A549 (cell line): ENCODE measurements around the gene EPS8L3. TPM values are rescaled to one million over a fixed set of nuclear protein-coding genes. Genes with fewer than 3 reads are reported as not detected.

ENCODE experiments used
- ATAC-seq, 2 experiments: fragments of 200-7000 bp in 1 of 2; fragments of >200 bp in 1 of 2; cut with Nextera tagmentation in 1 of 2; cut with Tn5 transposase in 1 of 2; 3 replicates each; pipeline versions ENCODE4 v1.8.0 to v1.9.1; 2018 to 2020; ENCODE audit warnings: mild to moderate bottlenecking in 1 of 2, moderate library complexity in 1 of 2
- CTCF ChIA-PET: fragments of 300-600 bp; sonication (Branson Sonifier 250); formaldehyde crosslinking; extraction: SDS; loops from one replicate; lab custom pipeline; 2021; ENCODE audit warnings: antibody characterized with exemption, inconsistent platforms; lab: Yijun Ruan, JAX
- POLR2A ChIA-PET: fragments of 350-600 bp; formaldehyde crosslinking; extraction: SDS; loops from one replicate; lab custom pipeline; 2021; ENCODE audit warnings: antibody characterized with exemption, inconsistent platforms; lab: Yijun Ruan, JAX
- DNase-seq, 2 experiments: peaks; one replicate each; pipeline versions ENCODE4 v3.0.0 to v3.0.0-alpha.2; 2011 to 2016; ENCODE audit warnings: low read depth in 1 of 2, low spot score in 1 of 2
- FAIRE-seq: peaks from 2 replicates; lab custom pipeline; 2011; peaks lifted over from hg19 to GRCh38; lab: Jason Lieb, UNC
- H3K27ac ChIP-seq, 2 experiments: fragments of >200 bp; sonication (Bioruptor Twin); formaldehyde crosslinking; 3 replicates each; pipeline ENCODE4 v1.5.1; 2016 to 2017
- H3K4me1 ChIP-seq: fragments of >200 bp; sonication (Bioruptor Twin); formaldehyde crosslinking; 3 replicates; pipeline ENCODE4 v1.6.1; 2016
- H3K4me2 ChIP-seq: fragments of >200 bp; sonication (Bioruptor Twin); formaldehyde crosslinking; 3 replicates; pipeline ENCODE4 v1.6.1; 2016
- H3K4me3 ChIP-seq: fragments of >200 bp; sonication (Bioruptor Twin); formaldehyde crosslinking; 3 replicates; pipeline ENCODE4 v1.5.1; 2016
- H3K9me3 ChIP-seq: fragments of >200 bp; sonication (Bioruptor Twin); formaldehyde crosslinking; 3 replicates; pipeline ENCODE4 v1.6.1; 2016
- BCL3 ChIP-seq: fragments of >200 bp; sonication (Bioruptor Twin); formaldehyde crosslinking; IDR thresholded peaks from 3 replicates; pipeline ENCODE4 v1.6.1; 2016
- CBX8 ChIP-seq: fragments of 200-600 bp; sonication (generic); IDR thresholded peaks from 2 replicates; pipeline ENCODE4 v1.6.1; 2016
- CEBPB ChIP-seq, 2 experiments: fragments of >200 bp in 1 of 2; sonication (Bioruptor Twin) in 1 of 2; formaldehyde crosslinking in 1 of 2; IDR thresholded peaks; 2 replicates each; pipeline ENCODE4 v1.6.1; 2012 to 2016
- CHD2 ChIP-seq: fragments of 150-350 bp; IDR thresholded peaks from 2 replicates; pipeline ENCODE4 v1.6.1; 2014; ENCODE audit warnings: low read length; ENCODE audit not compliant: partially characterized antibody
- GATA3 ChIP-seq: IDR thresholded peaks from 2 replicates; pipeline ENCODE4 v1.6.1; 2012; ENCODE audit warnings: borderline replicate concordance
- HES2 ChIP-seq: fragments of >200 bp; sonication (Bioruptor Twin); formaldehyde crosslinking; IDR thresholded peaks from 2 replicates; pipeline ENCODE4 v1.6.1; 2016
- HMGXB4 ChIP-seq: fragments of 250-450 bp; sonication (Bioruptor Pico); IDR thresholded peaks from 2 replicates; pipeline ENCODE4 v1.5.0; 2021; ENCODE audit warnings: mild to moderate bottlenecking, moderate library complexity, borderline replicate concordance
- HOXB5 ChIP-seq: fragments of 250-450 bp; sonication (Bioruptor Pico); IDR thresholded peaks from 2 replicates; pipeline ENCODE4 v1.5.0; 2020; ENCODE audit warnings: mild to moderate bottlenecking, moderate library complexity
- KDM1A ChIP-seq: fragments of 200-600 bp; sonication (generic); IDR thresholded peaks from 2 replicates; pipeline ENCODE4 v1.6.1; 2016; ENCODE audit warnings: low read depth, mild to moderate bottlenecking
- MAFK ChIP-seq: fragments of 450-650 bp; IDR thresholded peaks from 2 replicates; pipeline ENCODE4 v1.6.1; 2014; ENCODE audit not compliant: partially characterized antibody
- NFE2L2 ChIP-seq: fragments of 150-350 bp; conservative IDR thresholded peaks from 2 replicates; pipeline ENCODE4 v1.6.1; 2014; ENCODE audit warnings: low read length
- PBX3 ChIP-seq: IDR thresholded peaks from 2 replicates; pipeline ENCODE4 v1.6.1; 2012
- POLR2AphosphoS2 ChIP-seq: conservative IDR thresholded peaks from 2 replicates; pipeline ENCODE4 v1.6.1; 2012; ENCODE audit warnings: low read length, improper control_type of control experiment, inconsistent platforms
- RARB ChIP-seq: fragments of 250-450 bp; sonication (Bioruptor Pico); IDR thresholded peaks from 2 replicates; pipeline ENCODE4 v1.8.0; 2021; ENCODE audit warnings: mild to moderate bottlenecking, moderate library complexity
- REST ChIP-seq: fragments of 200-600 bp; sonication (generic); IDR thresholded peaks from 2 replicates; pipeline ENCODE4 v1.6.1; 2016; ENCODE audit warnings: antibody characterized with exemption, mild to moderate bottlenecking, moderate library complexity
- SMC3 ChIP-seq: fragments of >200 bp; sonication (Bioruptor Twin); formaldehyde crosslinking; IDR thresholded peaks from 3 replicates; pipeline ENCODE4 v1.6.1; 2018; ENCODE audit warnings: inconsistent platforms
- ZFP36 ChIP-seq: fragments of 450-650 bp; IDR thresholded peaks from 2 replicates; pipeline ENCODE4 v1.6.1; 2014; ENCODE audit warnings: borderline replicate concordance; ENCODE audit not compliant: partially characterized antibody
- WGBS: methylation state at CpG from one replicate; pipeline ENCODE4 v1.1.6; 2017; ENCODE audit errors: missing lambda C conversion rate; 5-methylcytosine and 5-hydroxymethylcytosine counted together
- polyA plus RNA-seq, 4 experiments: library from polyadenylated mRNA; depleted of rRNA in 3 of 4; stranded (reverse); fragments of >200 nt; fragmentation: RNase III in 1 of 4; extraction: RNeasy Plus Mini Kit Qiagen cat#74134 plus additional on column Dnase treatment in 1 of 4; gene quantifications; 2 replicates in 3 of 4; 3 replicates in 1 of 4; pipeline ENCODE4 v1.2.3, GENCODE V29; 2011 to 2017

EPS8L3 gene
- polyA plus RNA-seq, 2 of the 4 experiments (the other 2 are of a cell fraction): 3.3 to 5.1 TPM

GRCh38 chr1:109728870-109729269, 34.9 kb downstream of the EPS8L3 start:
- Histone ChIP-seq H3K9me3 (no peaks in the 10 kb centered on the region), H3K4me2 (no peak overlapping the region), H3K4me1 (peaks cover 6% of the 10 kb centered on the region; the same call in 1 of the 3 replicates), H3K27ac (no peak overlapping the region), H3K4me3 (no peak overlapping the region)
- ATAC-seq: no peak
- 65% methylated on average over 5 of the region's 7 CpGs for WGBS
- POLR2A ChIA-PET: interaction anchor here (0.7 kb wide), 1 partner anchor 24 kb away, joined by 3 read pairs; no protein-coding TSS in a partner anchor
- no peak for DNase-seq
- FAIRE-seq: no peak
- TF ChIP-seq PBX3 (no peak), BCL3 (no peak), HOXB5 (CRISPR knock-in tag) (no peak), SMC3 (no peak), HMGXB4 (CRISPR knock-in tag) (no peak), KDM1A (no peak), HES2 (no peak), CEBPB (IDR thresholded peaks at IDR 0.05) (no peak), POLR2AphosphoS2 (no peak), GATA3 (no peak), MAFK (no peak)
- CTCF ChIA-PET: interaction anchor here (0.6 to 1.3 kb wide), 2 partner anchors 79 to 89 kb away, joined by 3 read pairs; no protein-coding TSS in a partner anchor

GRCh38 chr1:109726728-109727373, 36.9 kb downstream of the EPS8L3 start:
- Histone ChIP-seq H3K27ac (no peak overlapping the region), H3K4me3 (no peak overlapping the region), H3K4me1 (peaks cover under 1% of the 10 kb centered on the region; the same call in 1 of the 3 replicates), H3K9me3 (no peaks in the 10 kb centered on the region), H3K4me2 (no peak overlapping the region)
- ChIA-PET CTCF (interaction anchor here (0.5 to 1.2 kb wide), 3 partner anchors 10 to 1039 kb away, joined by 3 read pairs; no protein-coding TSS in a partner anchor), POLR2A (no interaction called here)
- TF ChIP-seq CEBPB (IDR thresholded peaks at IDR 0.05): no peak
- TF ChIP-seq CBX8: no peak
- TF ChIP-seq CHD2: no peak
- no peak for TF ChIP-seq NFE2L2
- TF ChIP-seq HOXB5 (CRISPR knock-in tag): no peak
- no peak for TF ChIP-seq ZFP36
- no peak for TF ChIP-seq RARB (CRISPR knock-in tag)
- TF ChIP-seq MAFK: no peak
- FAIRE-seq: no peak
- 92% methylated on average over 12 of the region's 12 CpGs for WGBS
- no peak for ATAC-seq
- no peak for DNase-seq

- ChIA-PET POLR2A (no interaction called here), CTCF (interaction anchor here (0.6 kb wide), 1 partner anchor 256 kb away, joined by 3 read pairs; no protein-coding TSS in a partner anchor)
- H3K4me2 ChIP-seq: no peak overlapping the region
- DNase-seq (no peak), ATAC-seq (no peak), FAIRE-seq (no peak)
- no peak overlapping the region for H3K27ac ChIP-seq
- H3K4me3 ChIP-seq: no peak overlapping the region
- no peaks in the 10 kb centered on the region for H3K4me1 ChIP-seq
- 47% methylated on average over 1 of the region's 1 CpG for WGBS
- H3K9me3 ChIP-seq: no peaks in the 10 kb centered on the region
- no peak for TF ChIP-seq REST
These were observed 37.7 kb downstream of the EPS8L3 start for GRCh38 chr1:109726007-109726406.
